ENCODE measurements around the gene SF3B5. TPM values are rescaled to one million over a fixed set of nuclear protein-coding genes. Genes with fewer than 3 reads are reported as not detected.
"Not testable (repeated sequence)": the region's sequence is repeated elsewhere in the genome, so short reads cannot be mapped to it uniquely, and the experiment has no call there.

SF3B5 gene
- total RNA-seq, 2 experiments from 2014 or later: 167 to 168 TPM

DNA sequence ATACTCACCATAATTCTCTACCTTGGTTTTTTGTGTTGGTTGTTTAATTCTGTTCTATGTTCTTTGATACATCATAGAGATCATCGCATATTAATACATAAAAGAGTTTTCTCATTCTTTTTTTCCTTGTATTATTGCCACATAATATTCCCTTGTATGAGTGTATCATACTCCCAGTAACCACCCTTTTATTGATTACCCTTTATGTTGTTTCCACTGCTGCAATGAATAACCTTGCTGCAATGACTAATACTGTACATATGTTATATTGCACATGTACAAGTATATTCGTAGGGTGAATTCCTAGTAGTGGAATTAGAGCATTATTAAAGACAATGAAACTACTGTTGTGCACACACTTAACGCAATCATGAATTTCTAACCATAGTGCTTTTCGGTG is 9.1 kb upstream of the SF3B5 start:
- no peak for DNase-seq
- H3K27me3 Mint-ChIP-seq (ENCODE audit: low read depth): peaks cover 2% of the 10 kb centered on the region
- no peaks in the 10 kb centered on the region for H3K9me3 Mint-ChIP-seq (ENCODE audit: insufficient read depth)
- ChIA-PET CTCF (interaction anchor here (0.8 to 3.8 kb wide), 8 partner anchors 17 to 377 kb away, joined by 3 to 36 read pairs (median 4); partner anchors contain the start of gene STX11), POLR2A (no interaction called here)
- H3K4me1 Mint-ChIP-seq (ENCODE audit: low read depth): peaks cover 4% of the 10 kb centered on the region
- H3K36me3 Mint-ChIP-seq (ENCODE audit: low read depth): no peaks in the 10 kb centered on the region
- H3K27ac Mint-ChIP-seq: no peak overlapping the region
- no peak overlapping the region for H3K4me3 Mint-ChIP-seq
- no peak for ATAC-seq

DNA sequence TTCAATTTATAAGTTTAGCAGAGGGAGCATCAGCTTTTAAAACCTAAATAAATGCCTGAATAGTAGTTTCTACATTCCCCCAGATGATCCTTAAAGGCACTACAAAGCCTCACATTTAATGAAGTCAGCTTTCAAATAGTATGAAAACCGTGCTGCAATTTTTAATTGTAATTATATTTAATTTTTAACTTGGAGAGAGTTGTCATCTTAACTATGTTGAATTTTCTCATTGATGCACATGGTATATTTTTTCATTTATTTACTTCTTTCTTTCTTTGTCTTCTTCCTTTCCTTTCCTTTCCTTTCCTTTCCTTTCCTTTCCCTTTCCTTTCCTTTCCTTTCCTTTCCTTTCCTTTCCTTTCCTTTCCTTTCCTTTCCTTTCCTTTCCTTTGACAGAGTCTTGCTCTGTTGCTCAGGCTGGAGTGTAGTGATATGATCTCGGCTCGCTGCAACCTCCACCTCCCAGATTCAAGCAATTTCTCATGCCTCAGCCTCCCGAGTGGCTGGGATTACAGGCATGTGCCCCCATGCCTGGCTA is 7.7 kb upstream of the SF3B5 start:
- peaks cover 2% of the 10 kb centered on the region for H3K27me3 Mint-ChIP-seq (ENCODE audit: low read depth)
- no peak for ATAC-seq
- no peaks in the 10 kb centered on the region for H3K36me3 Mint-ChIP-seq (ENCODE audit: low read depth)
- CTCF ChIA-PET: interaction anchor here (6.0 kb wide), 1 partner anchor 114 kb away, joined by 36 read pairs; no protein-coding TSS in a partner anchor
- peaks cover 4% of the 10 kb centered on the region for H3K4me1 Mint-ChIP-seq (ENCODE audit: low read depth)
- no peak overlapping the region for H3K4me3 Mint-ChIP-seq
- no peak overlapping the region for H3K27ac Mint-ChIP-seq
- H3K9me3 Mint-ChIP-seq (ENCODE audit: insufficient read depth): no peaks in the 10 kb centered on the region
- POLR2A ChIA-PET: interaction anchor here (0.8 kb wide), 1 partner anchor 39 kb away, joined by 3 read pairs; no protein-coding TSS in a partner anchor
- DNase-seq: no peak

DNA sequence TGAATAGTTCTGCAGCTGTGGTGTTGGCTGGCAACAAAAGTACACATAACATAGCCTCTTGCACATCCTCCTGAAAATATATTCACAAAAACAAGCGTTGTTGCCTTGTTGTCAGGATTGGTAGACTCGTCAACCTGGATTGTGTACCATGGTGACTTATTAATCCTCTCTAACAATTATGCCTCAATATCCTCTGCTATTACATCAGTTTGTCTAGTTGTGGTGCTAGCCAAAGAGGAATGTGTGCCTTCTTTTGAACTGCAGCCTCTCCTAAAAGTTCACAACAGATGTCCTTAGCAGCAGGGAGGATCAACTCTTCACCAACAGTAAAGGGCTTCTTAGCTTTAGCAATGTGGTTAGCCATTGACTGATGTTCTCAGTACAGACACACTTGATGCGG is 3.6 kb upstream of the SF3B5 start:
- Mint-ChIP-seq H3K27me3 (ENCODE audit: low read depth) (peaks cover 2% of the 10 kb centered on the region), H3K9me3 (ENCODE audit: insufficient read depth) (no peaks in the 10 kb centered on the region), H3K36me3 (ENCODE audit: low read depth) (peaks cover 5% of the 10 kb centered on the region), H3K4me1 (ENCODE audit: low read depth) (peaks cover 17% of the 10 kb centered on the region), H3K27ac (no peak overlapping the region), H3K4me3 (no peak overlapping the region)
- DNase-seq (no peak), ATAC-seq (no peak)
- ChIA-PET POLR2A (interaction anchor here (0.9 to 1.3 kb wide), 2 partner anchors 35 to 39 kb away, joined by 3 to 4 read pairs; no protein-coding TSS in a partner anchor), CTCF (interaction anchor here (0.9 to 6.0 kb wide), 3 partner anchors 45 to 383 kb away, joined by 3 to 36 read pairs (median 7); no protein-coding TSS in a partner anchor)

- peak overlapping the region; percentile 99 for H3K27ac Mint-ChIP-seq
- CTCF ChIA-PET: interaction anchor here (0.8 to 1.9 kb wide), 2 partner anchors 29 to 155 kb away, joined by 3 to 12 read pairs; no protein-coding TSS in a partner anchor
- DNase-seq (peak; percentile 25), ATAC-seq (peak; percentile 14)
- no peaks in the 10 kb centered on the region for H3K27me3 Mint-ChIP-seq (ENCODE audit: low read depth)
- POLR2A ChIA-PET: interaction anchor here (1.1 to 3.4 kb wide), 4 partner anchors 31 to 56 kb away, joined by 5 to 36 read pairs (median 12); partner anchors contain the start of gene STX11
- H3K36me3 Mint-ChIP-seq (ENCODE audit: low read depth): peaks cover 11% of the 10 kb centered on the region
- H3K4me3 Mint-ChIP-seq: peak overlapping the region; percentile 96
- no peaks in the 10 kb centered on the region for H3K9me3 Mint-ChIP-seq (ENCODE audit: insufficient read depth)
- H3K4me1 Mint-ChIP-seq (ENCODE audit: low read depth): peaks cover 33% of the 10 kb centered on the region
Measured at GRCh38 chr6:144094731-144095133, 641 bp downstream of the SF3B5 start.

DNA sequence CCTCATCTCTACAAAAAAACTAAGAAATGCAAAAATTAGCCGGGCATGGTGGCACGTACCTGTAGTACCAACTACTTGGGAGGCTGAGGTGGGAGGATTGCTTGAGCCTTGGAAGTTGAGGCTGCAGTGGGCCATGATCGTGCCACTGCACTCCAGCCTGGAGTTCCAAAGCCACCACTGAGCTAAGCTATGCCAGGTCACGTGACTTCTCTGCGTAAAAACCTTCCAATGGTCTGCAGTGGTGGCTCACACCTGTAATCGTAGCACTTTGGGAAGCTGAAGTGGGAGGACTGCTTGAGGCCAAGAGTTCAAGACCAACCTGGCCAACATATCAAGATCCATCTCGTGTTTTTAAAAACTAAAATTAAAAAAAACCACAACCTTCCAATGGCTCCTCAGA is 1.7 kb downstream of the SF3B5 start:
- peaks cover 12% of the 10 kb centered on the region for H3K36me3 Mint-ChIP-seq (ENCODE audit: low read depth)

DNA sequence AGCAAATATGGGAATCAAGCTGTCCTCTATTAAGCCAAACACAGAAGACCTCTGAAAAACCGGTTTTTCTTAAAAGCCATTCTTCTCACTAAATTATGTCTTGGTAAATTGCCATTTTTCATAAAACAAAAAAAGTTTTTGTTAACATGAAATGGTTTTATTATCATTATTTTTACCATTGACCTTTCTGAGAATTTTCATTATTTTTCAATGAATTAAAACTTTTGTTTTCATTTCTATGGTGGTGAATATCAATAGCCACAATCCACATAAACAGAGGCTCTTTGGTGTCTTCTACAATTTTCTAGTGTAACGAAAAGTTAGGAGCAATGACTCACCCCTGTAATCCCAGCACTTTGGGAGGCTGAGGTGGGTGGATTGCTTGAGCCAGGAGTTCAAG is 2.1 kb downstream of the SF3B5 start:
- peak overlapping the region; percentile 26 for H3K4me3 Mint-ChIP-seq
- H3K9me3 Mint-ChIP-seq (ENCODE audit: insufficient read depth): no peaks in the 10 kb centered on the region
- ATAC-seq (no peak), DNase-seq (no peak)
- CTCF ChIA-PET: interaction anchor here (1.2 to 1.4 kb wide), 2 partner anchors 9 to 29 kb away, joined by 3 to 4 read pairs; no protein-coding TSS in a partner anchor
- H3K4me1 Mint-ChIP-seq (ENCODE audit: low read depth): peaks cover 35% of the 10 kb centered on the region
- POLR2A ChIA-PET: interaction anchor here (0.7 kb wide), 1 partner anchor 28 kb away, joined by 3 read pairs; no protein-coding TSS in a partner anchor
- no peaks in the 10 kb centered on the region for H3K27me3 Mint-ChIP-seq (ENCODE audit: low read depth)
- no peak overlapping the region for H3K27ac Mint-ChIP-seq
- peaks cover 12% of the 10 kb centered on the region for H3K36me3 Mint-ChIP-seq (ENCODE audit: low read depth)

More for the DNA sequence above, 1.7 kb downstream of the SF3B5 start:
- ChIA-PET CTCF (interaction anchor here (0.8 to 1.4 kb wide), 3 partner anchors 9 to 30 kb away, joined by 3 to 4 read pairs (median 3); no protein-coding TSS in a partner anchor), POLR2A (interaction anchor here (2.2 to 3.4 kb wide), 2 partner anchors 30 to 38 kb away, joined by 17 to 36 read pairs; no protein-coding TSS in a partner anchor)
- Mint-ChIP-seq H3K4me1 (ENCODE audit: low read depth) (peaks cover 35% of the 10 kb centered on the region), H3K4me3 (peak overlapping the region; percentile 96), H3K27me3 (ENCODE audit: low read depth) (no peaks in the 10 kb centered on the region), H3K9me3 (ENCODE audit: insufficient read depth) (no peaks in the 10 kb centered on the region), H3K27ac (peak overlapping the region; percentile 99)
- no peak for ATAC-seq
- DNase-seq: no peak

GRCh38 chr6:144090384-144090783 is 5.0 kb downstream of the SF3B5 start:
- Mint-ChIP-seq H3K36me3 (ENCODE audit: low read depth) (peaks cover 12% of the 10 kb centered on the region), H3K27me3 (ENCODE audit: low read depth) (no peaks in the 10 kb centered on the region), H3K9me3 (ENCODE audit: insufficient read depth) (no peaks in the 10 kb centered on the region), H3K4me3 (no peak overlapping the region), H3K4me1 (ENCODE audit: low read depth) (peaks cover 27% of the 10 kb centered on the region), H3K27ac (no peak overlapping the region)
- CTCF ChIA-PET: interaction anchor here (0.8 to 2.5 kb wide), 7 partner anchors 26 to 515 kb away, joined by 3 to 14 read pairs (median 6); no protein-coding TSS in a partner anchor
- POLR2A ChIA-PET: no interaction called here
- DNase-seq (no peak), ATAC-seq (no peak)

DNA sequence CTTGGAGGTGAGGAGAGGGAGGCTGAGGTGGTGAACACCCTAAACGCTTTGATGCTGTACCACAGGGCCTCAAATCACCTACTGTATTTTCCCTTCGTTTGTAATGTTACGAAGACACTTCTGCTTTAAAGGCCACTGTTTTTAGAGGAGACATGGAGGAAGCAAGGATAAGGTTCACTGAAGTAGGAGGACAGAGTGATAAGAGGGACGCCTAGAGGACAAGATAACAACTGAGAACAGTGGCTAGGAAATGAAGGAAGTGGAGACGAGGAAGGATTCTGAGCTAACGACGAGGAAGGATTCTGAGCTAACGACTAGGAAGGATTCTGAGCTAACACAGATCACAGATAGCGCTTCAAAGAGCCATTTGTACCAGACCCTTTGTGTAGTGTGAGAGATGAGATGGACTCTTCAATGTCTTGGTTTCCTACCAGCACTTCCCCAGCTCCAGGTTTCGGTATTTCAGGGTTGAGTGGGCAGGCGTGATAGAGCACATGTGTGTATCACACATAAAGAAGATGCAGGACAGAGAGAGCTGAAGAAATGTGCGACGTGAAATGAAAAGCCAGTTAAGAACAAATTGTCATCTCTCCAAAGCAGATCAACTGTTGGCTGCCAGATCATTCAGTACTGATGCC is 7.5 kb downstream of the SF3B5 start:
- POLR2A ChIA-PET: interaction anchor here (0.8 kb wide), 1 partner anchor 24 kb away, joined by 6 read pairs; no protein-coding TSS in a partner anchor

GRCh38 chr6:144086959-144087358 is 8.4 kb downstream of the SF3B5 start:
- Mint-ChIP-seq H3K27me3 (ENCODE audit: low read depth) (no peaks in the 10 kb centered on the region), H3K36me3 (ENCODE audit: low read depth) (peaks cover 2% of the 10 kb centered on the region), H3K27ac (no peak overlapping the region), H3K9me3 (ENCODE audit: insufficient read depth) (no peaks in the 10 kb centered on the region), H3K4me1 (ENCODE audit: low read depth) (peaks cover 3% of the 10 kb centered on the region), H3K4me3 (no peak overlapping the region)
- DNase-seq (no peak), ATAC-seq (no peak)
- CTCF ChIA-PET: no interaction called here
- POLR2A ChIA-PET: no interaction called here

More for the DNA sequence above, 7.5 kb downstream of the SF3B5 start:
- H3K4me3 Mint-ChIP-seq: no peak overlapping the region
- H3K4me1 Mint-ChIP-seq (ENCODE audit: low read depth): peaks cover 10% of the 10 kb centered on the region
- no peaks in the 10 kb centered on the region for H3K27me3 Mint-ChIP-seq (ENCODE audit: low read depth)
- H3K27ac Mint-ChIP-seq: no peak overlapping the region
- CTCF ChIA-PET: interaction anchor here (1.3 to 2.0 kb wide), 3 partner anchors 21 to 148 kb away, joined by 4 to 7 read pairs (median 5); no protein-coding TSS in a partner anchor
- no peaks in the 10 kb centered on the region for H3K9me3 Mint-ChIP-seq (ENCODE audit: insufficient read depth)
- peaks cover 2% of the 10 kb centered on the region for H3K36me3 Mint-ChIP-seq (ENCODE audit: low read depth)
- DNase-seq: no peak
- no peak for ATAC-seq

- Mint-ChIP-seq H3K4me3 (no peak overlapping the region), H3K27me3 (ENCODE audit: low read depth) (no peaks in the 10 kb centered on the region), H3K4me1 (ENCODE audit: low read depth) (no peaks in the 10 kb centered on the region), H3K9me3 (ENCODE audit: insufficient read depth) (no peaks in the 10 kb centered on the region), H3K36me3 (ENCODE audit: low read depth) (no peaks in the 10 kb centered on the region), H3K27ac (no peak overlapping the region)
- ChIA-PET POLR2A (no interaction called here), CTCF (no interaction called here)
- no peak for ATAC-seq
- no peak for DNase-seq
Measured at GRCh38 chr6:144083172-144083571, 12.2 kb downstream of the SF3B5 start.

GRCh38 chr6:144082412-144082811 is 13.0 kb downstream of the SF3B5 start:
- H3K9me3 Mint-ChIP-seq (ENCODE audit: insufficient read depth); H3K27ac Mint-ChIP-seq; H3K27me3 Mint-ChIP-seq (ENCODE audit: low read depth); H3K4me3 Mint-ChIP-seq; ATAC-seq; POLR2A ChIA-PET; H3K36me3 Mint-ChIP-seq (ENCODE audit: low read depth); DNase-seq; H3K4me1 Mint-ChIP-seq (ENCODE audit: low read depth): not testable (repeated sequence)
- CTCF ChIA-PET: interaction anchor here (0.8 kb wide), 1 partner anchor 142 kb away, joined by 4 read pairs; no protein-coding TSS in a partner anchor

- Mint-ChIP-seq H3K9me3 (ENCODE audit: insufficient read depth) (no peaks in the 10 kb centered on the region), H3K4me1 (ENCODE audit: low read depth) (peaks cover 2% of the 10 kb centered on the region), H3K27ac (no peak overlapping the region), H3K27me3 (ENCODE audit: low read depth) (peaks cover 3% of the 10 kb centered on the region), H3K36me3 (ENCODE audit: low read depth) (no peaks in the 10 kb centered on the region), H3K4me3 (no peak overlapping the region)
- DNase-seq (no peak), ATAC-seq (no peak)
- CTCF ChIA-PET: interaction anchor here (1.1 kb wide), 1 partner anchor 142 kb away, joined by 3 read pairs; no protein-coding TSS in a partner anchor
- POLR2A ChIA-PET: no interaction called here
Measured at GRCh38 chr6:144077871-144078270, 17.5 kb downstream of the SF3B5 start.

Measured in activated CD8-positive, alpha-beta T cell treated with anti-CD3 and anti-CD28 coated beads, Interleukin-2, amount 10 ng/mL, durations not matched to agents 7 days and 5 days (primary cell).